ENCODE results near the gene COL9A1.
"Not testable (repeated sequence)": the region's sequence is repeated elsewhere in the genome, so short reads cannot be mapped to it uniquely, and the experiment has no call there.

COL9A1 gene

DNA sequence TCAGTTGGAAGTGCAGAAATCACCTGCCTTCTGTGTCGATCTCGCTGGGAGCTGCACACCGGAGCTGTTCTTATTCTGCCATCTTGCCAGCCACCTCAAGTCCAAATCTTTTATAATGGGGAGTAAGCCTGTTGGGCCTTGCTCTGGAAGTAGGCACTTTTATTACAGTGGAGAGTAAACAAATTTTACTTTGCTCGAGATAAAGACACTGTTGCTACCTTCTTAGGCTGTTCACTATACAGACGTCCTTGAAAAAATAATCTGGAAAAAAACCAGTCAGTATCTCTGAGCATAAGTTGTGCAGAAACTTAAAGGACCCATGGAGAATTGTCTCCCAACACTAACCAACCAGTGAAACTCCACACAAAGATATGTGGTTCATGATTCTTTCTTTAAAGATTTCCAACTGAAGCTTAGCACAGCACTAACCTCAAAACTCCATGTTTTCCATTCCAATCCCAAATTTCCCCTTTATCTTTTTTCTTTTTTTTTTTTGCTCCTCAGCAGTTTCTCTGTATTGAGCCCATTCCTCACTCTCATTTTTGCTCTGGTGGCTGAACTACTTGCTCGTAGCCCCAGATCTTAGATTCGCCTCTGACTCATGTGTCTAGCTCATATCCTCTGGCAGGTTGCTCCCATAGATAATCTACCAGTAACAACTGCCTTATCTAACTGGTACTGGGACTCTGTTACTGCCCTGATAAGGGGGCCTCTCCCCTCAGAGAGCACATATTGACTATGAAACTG is 34.3 kb upstream of the COL9A1 start:
- no peaks in the 10 kb centered on the region for H3K79me2 ChIP-seq (ENCODE audit: low read length)
- H2AFZ ChIP-seq (ENCODE audit: low read length) = no peak overlapping the region
- H3K9me3 ChIP-seq (replicated peaks; ENCODE audit: insufficient read depth, low read length) = no peaks in the 10 kb centered on the region
- H3K27ac ChIP-seq (ENCODE audit: low read length) = no peak overlapping the region
- H3K4me3 ChIP-seq (ENCODE audit: low read length) = no peak overlapping the region
- no peaks in the 10 kb centered on the region for H3F3A ChIP-seq (ENCODE audit: insufficient read depth, low read length)
- no peaks in the 10 kb centered on the region for H3K36me3 ChIP-seq (replicated peaks; ENCODE audit: insufficient read depth, low read length)
- H4K20me1 ChIP-seq (ENCODE audit: insufficient read depth, low read length) = no peaks in the 10 kb centered on the region
- H3K27me3 ChIP-seq (replicated peaks; ENCODE audit: insufficient read depth, low read length) = no peaks in the 10 kb centered on the region
- no peaks in the 10 kb centered on the region for H3K9me2 ChIP-seq (replicated peaks; ENCODE audit: insufficient read depth, low read length)
- H3K9ac ChIP-seq (ENCODE audit: low read length) = no peak overlapping the region
- H3K4me2 ChIP-seq (ENCODE audit: low read depth, low read length) = no peak overlapping the region
- no peak for DNase-seq
- no peak for TF ChIP-seq EZH2phosphoT487 (IDR thresholded peaks at IDR 0.05; ENCODE audit: low read length)
- no peak for TF ChIP-seq EZH2 (optimal IDR thresholded peaks at IDR 0.05; ENCODE audit: low read depth, low read length)
- TF ChIP-seq, protein P1, sequence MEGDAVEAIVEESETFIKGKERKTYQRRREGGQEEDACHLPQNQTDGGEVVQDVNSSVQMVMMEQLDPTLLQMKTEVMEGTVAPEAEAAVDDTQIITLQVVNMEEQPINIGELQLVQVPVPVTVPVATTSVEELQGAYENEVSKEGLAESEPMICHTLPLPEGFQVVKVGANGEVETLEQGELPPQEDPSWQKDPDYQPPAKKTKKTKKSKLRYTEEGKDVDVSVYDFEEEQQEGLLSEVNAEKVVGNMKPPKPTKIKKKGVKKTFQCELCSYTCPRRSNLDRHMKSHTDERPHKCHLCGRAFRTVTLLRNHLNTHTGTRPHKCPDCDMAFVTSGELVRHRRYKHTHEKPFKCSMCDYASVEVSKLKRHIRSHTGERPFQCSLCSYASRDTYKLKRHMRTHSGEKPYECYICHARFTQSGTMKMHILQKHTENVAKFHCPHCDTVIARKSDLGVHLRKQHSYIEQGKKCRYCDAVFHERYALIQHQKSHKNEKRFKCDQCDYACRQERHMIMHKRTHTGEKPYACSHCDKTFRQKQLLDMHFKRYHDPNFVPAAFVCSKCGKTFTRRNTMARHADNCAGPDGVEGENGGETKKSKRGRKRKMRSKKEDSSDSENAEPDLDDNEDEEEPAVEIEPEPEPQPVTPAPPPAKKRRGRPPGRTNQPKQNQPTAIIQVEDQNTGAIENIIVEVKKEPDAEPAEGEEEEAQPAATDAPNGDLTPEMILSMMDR (IDR thresholded peaks at IDR 0.05; ENCODE audit: low read length) = no peak
- no peaks in the 10 kb centered on the region for H3K4me1 ChIP-seq (ENCODE audit: low read length)

DNA sequence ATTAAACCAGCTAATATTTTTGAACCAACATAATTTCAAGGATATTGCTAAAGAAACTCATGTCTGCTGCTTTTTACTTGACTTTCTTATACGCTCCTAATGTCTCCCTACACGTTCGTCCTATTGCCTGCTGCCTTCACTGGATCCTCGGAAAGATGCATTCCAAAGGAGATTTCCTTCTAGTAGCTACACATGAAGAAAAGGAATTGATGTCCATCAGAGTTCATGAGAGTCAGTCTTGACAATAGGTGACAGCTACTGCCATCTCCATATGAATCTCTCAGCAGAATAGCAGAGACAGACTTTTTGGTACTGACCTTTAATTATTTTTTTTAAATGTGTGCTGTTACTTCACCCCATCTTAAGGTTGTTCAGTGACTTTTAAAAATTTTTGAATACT is 24.2 kb upstream of the COL9A1 start:
- H3K27ac ChIP-seq (ENCODE audit: low read length) = no peak overlapping the region
- no peak overlapping the region for H3K4me2 ChIP-seq (ENCODE audit: low read depth, low read length)
- no peaks in the 10 kb centered on the region for H3K4me1 ChIP-seq (ENCODE audit: low read length)
- DNase-seq = no peak
- no peaks in the 10 kb centered on the region for H3K79me2 ChIP-seq (ENCODE audit: low read length)
- no peaks in the 10 kb centered on the region for H4K20me1 ChIP-seq (ENCODE audit: insufficient read depth, low read length)
- no peaks in the 10 kb centered on the region for H3K27me3 ChIP-seq (replicated peaks; ENCODE audit: insufficient read depth, low read length)
- H3K4me3 ChIP-seq (ENCODE audit: low read length) = no peak overlapping the region
- H3F3A ChIP-seq (ENCODE audit: insufficient read depth, low read length) = no peaks in the 10 kb centered on the region
- no peaks in the 10 kb centered on the region for H3K9me2 ChIP-seq (replicated peaks; ENCODE audit: insufficient read depth, low read length)
- H3K36me3 ChIP-seq (replicated peaks; ENCODE audit: insufficient read depth, low read length) = no peaks in the 10 kb centered on the region
- H3K9me3 ChIP-seq (replicated peaks; ENCODE audit: insufficient read depth, low read length) = no peaks in the 10 kb centered on the region
- no peak overlapping the region for H2AFZ ChIP-seq (ENCODE audit: low read length)
- TF ChIP-seq, protein P1 (IDR thresholded peaks at IDR 0.05; ENCODE audit: low read length) = no peak
- TF ChIP-seq EZH2 (optimal IDR thresholded peaks at IDR 0.05; ENCODE audit: low read depth, low read length) = no peak
- no peak for TF ChIP-seq EZH2phosphoT487 (IDR thresholded peaks at IDR 0.05; ENCODE audit: low read length)
- no peak overlapping the region for H3K9ac ChIP-seq (ENCODE audit: low read length)

DNA sequence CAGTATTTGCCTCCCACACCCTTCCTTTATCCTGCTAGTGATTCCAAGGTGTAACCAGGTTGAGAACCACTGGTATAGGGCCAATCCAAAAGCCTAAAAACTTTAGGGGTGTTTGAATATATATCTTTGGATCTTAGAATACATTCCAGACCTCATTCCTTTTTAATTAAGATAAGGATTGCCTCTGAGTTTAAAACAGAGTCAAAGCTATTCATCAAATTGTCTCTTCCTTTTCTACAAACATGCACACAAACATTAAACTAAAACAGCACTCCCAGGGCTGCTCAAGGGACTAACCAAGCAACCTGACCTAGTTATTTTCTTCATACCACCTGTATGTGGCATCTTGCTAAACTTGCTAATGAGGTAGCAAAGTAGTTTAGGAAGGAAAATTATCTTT is 22.1 kb upstream of the COL9A1 start:
- Histone ChIP-seq H4K20me1 (ENCODE audit: insufficient read depth, low read length) (no peaks in the 10 kb centered on the region), H3K4me2 (ENCODE audit: low read depth, low read length) (no peak overlapping the region), H3K9me2 (replicated peaks; ENCODE audit: insufficient read depth, low read length) (no peaks in the 10 kb centered on the region), H3K27me3 (replicated peaks; ENCODE audit: insufficient read depth, low read length) (no peaks in the 10 kb centered on the region), H3K79me2 (ENCODE audit: low read length) (no peaks in the 10 kb centered on the region), H3K4me3 (ENCODE audit: low read length) (no peak overlapping the region), H3K4me1 (ENCODE audit: low read length) (no peaks in the 10 kb centered on the region), H3K9me3 (replicated peaks; ENCODE audit: insufficient read depth, low read length) (no peaks in the 10 kb centered on the region), H2AFZ (ENCODE audit: low read length) (no peak overlapping the region), H3K36me3 (replicated peaks; ENCODE audit: insufficient read depth, low read length) (no peaks in the 10 kb centered on the region), H3F3A (ENCODE audit: insufficient read depth, low read length) (no peaks in the 10 kb centered on the region), H3K27ac (ENCODE audit: low read length) (no peak overlapping the region), H3K9ac (ENCODE audit: low read length) (no peak overlapping the region)
- TF ChIP-seq EZH2phosphoT487 (IDR thresholded peaks at IDR 0.05; ENCODE audit: low read length) (no peak), EZH2 (optimal IDR thresholded peaks at IDR 0.05; ENCODE audit: low read depth, low read length) (no peak)
- TF ChIP-seq, protein P1 (IDR thresholded peaks at IDR 0.05; ENCODE audit: low read length) = no peak
- no peak for DNase-seq

DNA sequence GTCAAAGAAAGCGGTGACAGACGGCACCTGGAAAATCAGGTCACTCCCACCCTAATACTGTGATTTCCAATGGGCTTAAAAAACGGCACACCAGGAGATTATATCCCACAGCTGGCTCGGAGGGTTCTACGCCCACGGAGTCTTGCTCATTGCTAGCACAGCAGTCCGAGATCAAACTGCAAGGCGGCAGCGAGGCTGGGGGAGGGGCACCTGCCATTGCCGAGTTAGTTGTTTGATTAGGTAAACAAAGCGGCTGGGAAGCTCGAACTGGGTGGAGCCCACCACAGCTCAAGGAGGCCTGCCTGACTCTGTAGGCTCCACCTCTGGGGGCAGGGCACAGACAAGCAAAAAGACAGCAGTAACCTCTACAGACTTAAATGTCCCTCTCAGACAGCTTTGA is 14.9 kb upstream of the COL9A1 start:
- H2AFZ ChIP-seq (ENCODE audit: low read length); H4K20me1 ChIP-seq (ENCODE audit: insufficient read depth, low read length); H3K4me3 ChIP-seq (ENCODE audit: low read length); H3K9me3 ChIP-seq (replicated peaks; ENCODE audit: insufficient read depth, low read length); H3K9ac ChIP-seq (ENCODE audit: low read length); H3F3A ChIP-seq (ENCODE audit: insufficient read depth, low read length); H3K36me3 ChIP-seq (replicated peaks; ENCODE audit: insufficient read depth, low read length); H3K79me2 ChIP-seq (ENCODE audit: low read length); DNase-seq; H3K9me2 ChIP-seq (replicated peaks; ENCODE audit: insufficient read depth, low read length); H3K4me2 ChIP-seq (ENCODE audit: low read depth, low read length); H3K27ac ChIP-seq (ENCODE audit: low read length): not testable (repeated sequence)
- peaks cover 22% of the 10 kb centered on the region for H3K4me1 ChIP-seq (ENCODE audit: low read length)
- peaks cover 23% of the 10 kb centered on the region for H3K27me3 ChIP-seq (replicated peaks; ENCODE audit: insufficient read depth, low read length)
